Astrocyte (in vitro differentiated cells and primary cell): Measurements from ENCODE around the gene LLCFC1.

Experiments used
- EZH2 ChIP-seq: IDR thresholded peaks from 2 replicates; pipeline ENCODE4 v1.6.1; 2012; ENCODE audit warnings: mild to moderate bottlenecking, low read length, inconsistent platforms; ENCODE audit not compliant: insufficient read depth
- TF ChIP-seq, protein P1 (sequence below): IDR thresholded peaks from 2 replicates; pipeline ENCODE4 v1.5.1; 2011; ENCODE audit warnings: low read depth, mild to moderate bottlenecking, inconsistent platforms, low read length, moderate library complexity; ENCODE audit not compliant: insufficient read depth

DNA sequence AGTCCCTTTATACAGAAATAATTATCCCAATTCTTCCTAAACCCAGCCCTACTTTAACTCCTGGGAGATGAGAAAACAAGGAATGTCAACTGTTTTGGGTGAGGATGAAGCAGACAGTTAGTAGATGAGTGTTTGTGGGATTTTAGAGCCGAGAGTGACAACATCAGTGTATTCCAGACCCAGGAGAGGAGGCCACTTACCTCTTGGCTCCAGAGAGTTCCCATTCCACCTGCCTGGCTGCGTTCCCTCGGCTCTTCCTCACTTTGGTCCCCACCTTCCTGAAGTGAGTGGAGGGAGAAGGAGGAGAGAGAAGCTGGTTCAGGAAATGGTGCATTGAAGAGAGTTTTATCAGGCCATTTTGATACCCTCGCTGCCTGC lies 22.3 kb downstream of the LLCFC1 start:
- TF ChIP-seq, protein P1, sequence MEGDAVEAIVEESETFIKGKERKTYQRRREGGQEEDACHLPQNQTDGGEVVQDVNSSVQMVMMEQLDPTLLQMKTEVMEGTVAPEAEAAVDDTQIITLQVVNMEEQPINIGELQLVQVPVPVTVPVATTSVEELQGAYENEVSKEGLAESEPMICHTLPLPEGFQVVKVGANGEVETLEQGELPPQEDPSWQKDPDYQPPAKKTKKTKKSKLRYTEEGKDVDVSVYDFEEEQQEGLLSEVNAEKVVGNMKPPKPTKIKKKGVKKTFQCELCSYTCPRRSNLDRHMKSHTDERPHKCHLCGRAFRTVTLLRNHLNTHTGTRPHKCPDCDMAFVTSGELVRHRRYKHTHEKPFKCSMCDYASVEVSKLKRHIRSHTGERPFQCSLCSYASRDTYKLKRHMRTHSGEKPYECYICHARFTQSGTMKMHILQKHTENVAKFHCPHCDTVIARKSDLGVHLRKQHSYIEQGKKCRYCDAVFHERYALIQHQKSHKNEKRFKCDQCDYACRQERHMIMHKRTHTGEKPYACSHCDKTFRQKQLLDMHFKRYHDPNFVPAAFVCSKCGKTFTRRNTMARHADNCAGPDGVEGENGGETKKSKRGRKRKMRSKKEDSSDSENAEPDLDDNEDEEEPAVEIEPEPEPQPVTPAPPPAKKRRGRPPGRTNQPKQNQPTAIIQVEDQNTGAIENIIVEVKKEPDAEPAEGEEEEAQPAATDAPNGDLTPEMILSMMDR, result no peak
- TF ChIP-seq EZH2, result no peak
